H1 (cell line): ENCODE results near the gene PRKCH. TPM values are rescaled to one million over a fixed set of nuclear protein-coding genes. Genes with fewer than 3 reads are reported as not detected.

ENCODE experiments used
- BRCA1 ChIP-seq: IDR thresholded peaks from 2 replicates; pipeline ENCODE4 v1.6.1; 2012; ENCODE audit warnings: low read depth, low read length, improper control_type of control experiment
- FOSL1 ChIP-seq: IDR thresholded peaks from 2 replicates; pipeline ENCODE4 v1.6.1; 2011; ENCODE audit warnings: mild to moderate bottlenecking, low read depth, low read length, moderate library complexity; ENCODE audit not compliant: insufficient read depth
- PHF8 ChIP-seq: fragments of 200-600 bp; sonication (generic); conservative IDR thresholded peaks from 2 replicates; pipeline ENCODE4 v1.7.1; 2012; ENCODE audit warnings: low read depth, mild to moderate bottlenecking, inconsistent platforms, low read length, moderate library complexity
- POLR2A ChIP-seq, 2 experiments: IDR thresholded peaks; 1 replicate in 1 of 2; 2 replicates in 1 of 2; pipeline ENCODE4 v1.6.1; 2011; ENCODE audit warnings: low read depth in 2 of 2, low read length in 2 of 2, mild to moderate bottlenecking in 2 of 2; ENCODE audit errors: control extremely low read depth in 1 of 2
- POU5F1 ChIP-seq: IDR thresholded peaks from 2 replicates; pipeline ENCODE4 v1.6.1; 2011; ENCODE audit warnings: low read depth, mild to moderate bottlenecking, low read length, moderate library complexity
- RFX5 ChIP-seq: IDR thresholded peaks from 2 replicates; pipeline ENCODE4 v1.6.1; 2011; ENCODE audit warnings: low read depth, low read length, improper control_type of control experiment, borderline replicate concordance
- SP4 ChIP-seq: IDR thresholded peaks from 2 replicates; pipeline ENCODE4 v1.6.1; 2012; ENCODE audit warnings: low read length, inconsistent platforms
- TAF1 ChIP-seq: IDR thresholded peaks from 2 replicates; pipeline ENCODE4 v1.6.1; 2011; ENCODE audit warnings: mild to moderate bottlenecking, low read depth, low read length
- TAF7 ChIP-seq: optimal IDR thresholded peaks from 2 replicates; pipeline ENCODE3; 2011; ENCODE audit warnings: low read depth, mild to moderate bottlenecking, inconsistent platforms, low read length, moderate library complexity, borderline replicate concordance
- USF2 ChIP-seq: IDR thresholded peaks from 2 replicates; pipeline ENCODE4 v1.6.1; 2011; ENCODE audit warnings: low read length, improper control_type of control experiment
- polyA plus RNA-seq, 7 experiments: library from polyadenylated mRNA; depleted of rRNA in 3 of 7; stranded (reverse) in 5 of 7; unstranded in 2 of 7; fragments of >200 nt in 5 of 7; fragments of 200-250 nt in 2 of 7; gene quantifications; 1 replicate in 5 of 7; 2 replicates in 1 of 7; 4 replicates in 1 of 7; pipeline versions ENCODE4 v1.2.1 to v1.2.3, GENCODE V29; 2011 to 2013; ENCODE audit warnings: missing spikeins in 2 of 7, mixed read lengths in 2 of 7
- total RNA-seq: library from RNA; stranded (reverse); fragmentation: NEBNext Ultra II Directional; extraction: Animal tissue kit (Norgen Biotek cat#: 25700); gene quantifications from 2 replicates; pipeline ENCODE4 v1.2.1, GENCODE V29; 2021
- TF ChIP-seq, protein P1 (sequence below): fragments of 300-600 bp; sonication (generic); IDR thresholded peaks from 2 replicates; pipeline ENCODE4 v1.7.1; 2012; ENCODE audit warnings: low read length, moderate library complexity, mild to moderate bottlenecking, inconsistent platforms; ENCODE audit not compliant: insufficient replicate concordance

PRKCH gene
- total and polyA plus RNA-seq, 2 of the 8 experiments (the other 6 are each of a cell fraction or from before 2014, with no cell fraction given) = 6.4 to 7.0 TPM

DNA sequence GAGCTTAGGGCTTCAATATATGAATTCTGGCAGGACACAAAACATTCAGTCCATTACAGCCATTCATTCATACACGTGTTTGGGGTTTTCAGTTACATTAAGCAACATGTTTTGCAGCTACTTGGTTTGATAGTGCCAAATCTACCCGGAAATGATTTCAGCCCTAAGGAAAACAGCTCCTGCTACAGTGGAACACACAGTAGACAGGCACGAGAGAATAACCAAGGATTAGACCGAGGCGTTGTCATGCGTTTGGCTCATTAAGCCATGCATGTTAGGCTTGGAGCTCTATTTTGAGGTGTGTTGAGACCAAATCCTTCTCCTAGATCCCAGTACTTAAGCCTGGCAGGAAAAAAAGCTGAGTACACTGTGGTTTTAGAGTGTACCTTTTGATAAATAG is 177.4 kb downstream of the PRKCH start (continued):
- TF ChIP-seq, protein P1, sequence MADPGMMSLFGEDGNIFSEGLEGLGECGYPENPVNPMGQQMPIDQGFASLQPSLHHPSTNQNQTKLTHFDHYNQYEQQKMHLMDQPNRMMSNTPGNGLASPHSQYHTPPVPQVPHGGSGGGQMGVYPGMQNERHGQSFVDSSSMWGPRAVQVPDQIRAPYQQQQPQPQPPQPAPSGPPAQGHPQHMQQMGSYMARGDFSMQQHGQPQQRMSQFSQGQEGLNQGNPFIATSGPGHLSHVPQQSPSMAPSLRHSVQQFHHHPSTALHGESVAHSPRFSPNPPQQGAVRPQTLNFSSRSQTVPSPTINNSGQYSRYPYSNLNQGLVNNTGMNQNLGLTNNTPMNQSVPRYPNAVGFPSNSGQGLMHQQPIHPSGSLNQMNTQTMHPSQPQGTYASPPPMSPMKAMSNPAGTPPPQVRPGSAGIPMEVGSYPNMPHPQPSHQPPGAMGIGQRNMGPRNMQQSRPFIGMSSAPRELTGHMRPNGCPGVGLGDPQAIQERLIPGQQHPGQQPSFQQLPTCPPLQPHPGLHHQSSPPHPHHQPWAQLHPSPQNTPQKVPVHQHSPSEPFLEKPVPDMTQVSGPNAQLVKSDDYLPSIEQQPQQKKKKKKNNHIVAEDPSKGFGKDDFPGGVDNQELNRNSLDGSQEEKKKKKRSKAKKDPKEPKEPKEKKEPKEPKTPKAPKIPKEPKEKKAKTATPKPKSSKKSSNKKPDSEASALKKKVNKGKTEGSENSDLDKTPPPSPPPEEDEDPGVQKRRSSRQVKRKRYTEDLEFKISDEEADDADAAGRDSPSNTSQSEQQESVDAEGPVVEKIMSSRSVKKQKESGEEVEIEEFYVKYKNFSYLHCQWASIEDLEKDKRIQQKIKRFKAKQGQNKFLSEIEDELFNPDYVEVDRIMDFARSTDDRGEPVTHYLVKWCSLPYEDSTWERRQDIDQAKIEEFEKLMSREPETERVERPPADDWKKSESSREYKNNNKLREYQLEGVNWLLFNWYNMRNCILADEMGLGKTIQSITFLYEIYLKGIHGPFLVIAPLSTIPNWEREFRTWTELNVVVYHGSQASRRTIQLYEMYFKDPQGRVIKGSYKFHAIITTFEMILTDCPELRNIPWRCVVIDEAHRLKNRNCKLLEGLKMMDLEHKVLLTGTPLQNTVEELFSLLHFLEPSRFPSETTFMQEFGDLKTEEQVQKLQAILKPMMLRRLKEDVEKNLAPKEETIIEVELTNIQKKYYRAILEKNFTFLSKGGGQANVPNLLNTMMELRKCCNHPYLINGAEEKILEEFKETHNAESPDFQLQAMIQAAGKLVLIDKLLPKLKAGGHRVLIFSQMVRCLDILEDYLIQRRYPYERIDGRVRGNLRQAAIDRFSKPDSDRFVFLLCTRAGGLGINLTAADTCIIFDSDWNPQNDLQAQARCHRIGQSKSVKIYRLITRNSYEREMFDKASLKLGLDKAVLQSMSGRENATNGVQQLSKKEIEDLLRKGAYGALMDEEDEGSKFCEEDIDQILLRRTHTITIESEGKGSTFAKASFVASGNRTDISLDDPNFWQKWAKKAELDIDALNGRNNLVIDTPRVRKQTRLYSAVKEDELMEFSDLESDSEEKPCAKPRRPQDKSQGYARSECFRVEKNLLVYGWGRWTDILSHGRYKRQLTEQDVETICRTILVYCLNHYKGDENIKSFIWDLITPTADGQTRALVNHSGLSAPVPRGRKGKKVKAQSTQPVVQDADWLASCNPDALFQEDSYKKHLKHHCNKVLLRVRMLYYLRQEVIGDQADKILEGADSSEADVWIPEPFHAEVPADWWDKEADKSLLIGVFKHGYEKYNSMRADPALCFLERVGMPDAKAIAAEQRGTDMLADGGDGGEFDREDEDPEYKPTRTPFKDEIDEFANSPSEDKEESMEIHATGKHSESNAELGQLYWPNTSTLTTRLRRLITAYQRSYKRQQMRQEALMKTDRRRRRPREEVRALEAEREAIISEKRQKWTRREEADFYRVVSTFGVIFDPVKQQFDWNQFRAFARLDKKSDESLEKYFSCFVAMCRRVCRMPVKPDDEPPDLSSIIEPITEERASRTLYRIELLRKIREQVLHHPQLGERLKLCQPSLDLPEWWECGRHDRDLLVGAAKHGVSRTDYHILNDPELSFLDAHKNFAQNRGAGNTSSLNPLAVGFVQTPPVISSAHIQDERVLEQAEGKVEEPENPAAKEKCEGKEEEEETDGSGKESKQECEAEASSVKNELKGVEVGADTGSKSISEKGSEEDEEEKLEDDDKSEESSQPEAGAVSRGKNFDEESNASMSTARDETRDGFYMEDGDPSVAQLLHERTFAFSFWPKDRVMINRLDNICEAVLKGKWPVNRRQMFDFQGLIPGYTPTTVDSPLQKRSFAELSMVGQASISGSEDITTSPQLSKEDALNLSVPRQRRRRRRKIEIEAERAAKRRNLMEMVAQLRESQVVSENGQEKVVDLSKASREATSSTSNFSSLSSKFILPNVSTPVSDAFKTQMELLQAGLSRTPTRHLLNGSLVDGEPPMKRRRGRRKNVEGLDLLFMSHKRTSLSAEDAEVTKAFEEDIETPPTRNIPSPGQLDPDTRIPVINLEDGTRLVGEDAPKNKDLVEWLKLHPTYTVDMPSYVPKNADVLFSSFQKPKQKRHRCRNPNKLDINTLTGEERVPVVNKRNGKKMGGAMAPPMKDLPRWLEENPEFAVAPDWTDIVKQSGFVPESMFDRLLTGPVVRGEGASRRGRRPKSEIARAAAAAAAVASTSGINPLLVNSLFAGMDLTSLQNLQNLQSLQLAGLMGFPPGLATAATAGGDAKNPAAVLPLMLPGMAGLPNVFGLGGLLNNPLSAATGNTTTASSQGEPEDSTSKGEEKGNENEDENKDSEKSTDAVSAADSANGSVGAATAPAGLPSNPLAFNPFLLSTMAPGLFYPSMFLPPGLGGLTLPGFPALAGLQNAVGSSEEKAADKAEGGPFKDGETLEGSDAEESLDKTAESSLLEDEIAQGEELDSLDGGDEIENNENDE = no peak
- TF ChIP-seq POLR2A (IDR thresholded peaks at IDR 0.05; ENCODE audit: control extremely low read depth in 1 of 2, low read depth in 2 of 2, low read length in 2 of 2) = no peak
- TF ChIP-seq SP4 = no peak
- TF ChIP-seq PHF8 = no peak
- TF ChIP-seq RFX5 = no peak
- TF ChIP-seq TAF1 = no peak
- TF ChIP-seq POU5F1 = no peak
- no peak for TF ChIP-seq FOSL1
- no peak for TF ChIP-seq BRCA1
- no peak for TF ChIP-seq TAF7
- no peak for TF ChIP-seq USF2
